Sigmoid colon (tissue), 7 donors: Measurements from ENCODE around the gene MSTO1. TPM values are rescaled to one million over a fixed set of nuclear protein-coding genes. Genes with fewer than 3 reads are reported as not detected.
"Not testable (repeated sequence)": the region's sequence is repeated elsewhere in the genome, so short reads cannot be mapped to it uniquely, and the experiment has no call there.

ENCODE experiments used
- DNase-seq: peaks from one replicate; pipeline ENCODE4 v3.0.0-alpha.2; 2019
- H3K27ac ChIP-seq, 4 donors: fragments of 200-600 bp; sonication (generic); one replicate each; pipeline ENCODE4 v1.5.1; 2016 to 2019; ENCODE audit warnings: mild to moderate bottlenecking in 1 of 4
- H3K27me3 ChIP-seq, 3 donors: fragments of 200-600 bp; sonication (generic); one replicate each; pipeline ENCODE4 v1.5.1; 2019; ENCODE audit warnings: mild to moderate bottlenecking in 1 of 3
- H3K36me3 ChIP-seq, 4 donors: fragments of 200-600 bp; sonication (generic); one replicate each; pipeline ENCODE4 v1.5.1; 2016 to 2019
- H3K4me1 ChIP-seq, 4 donors: fragments of 200-600 bp; sonication (generic); one replicate each; pipeline ENCODE4 v1.5.1; 2017 to 2019
- H3K4me3 ChIP-seq, 4 donors: fragments of 200-600 bp; sonication (generic); one replicate each; pipeline ENCODE4 v1.5.1; 2017 to 2019; ENCODE audit warnings: mild to moderate bottlenecking in 2 of 4, moderate library complexity in 1 of 4
- H3K9me3 ChIP-seq, 4 donors: fragments of 200-600 bp in 3 of 4; sonication (generic) in 3 of 4; one replicate each; pipeline versions ENCODE4 v1.5.1 to v1.6.1; 2013 to 2019
- CTCF ChIP-seq, 4 experiments: fragments of 450-650 bp in 3 of 4; fragments of 200-600 bp in 1 of 4; IDR thresholded peaks; one replicate each; pipeline ENCODE4 v1.5.1; 2016 to 2019; ENCODE audit warnings: antibody characterized with exemption in 4 of 4, mild to moderate bottlenecking in 3 of 4, moderate library complexity in 2 of 4
- EP300 ChIP-seq, 4 donors: sonication (generic); formaldehyde crosslinking; IDR thresholded peaks; one replicate each; pipeline ENCODE4 v1.6.1; 2017; ENCODE audit warnings: antibody characterized with exemption in 4 of 4
- POLR2A ChIP-seq, 2 donors: fragments of 450-650 bp; IDR thresholded peaks; one replicate each; pipeline ENCODE4 v1.6.1; 2016; ENCODE audit warnings: antibody characterized with exemption in 2 of 2, mild to moderate bottlenecking in 2 of 2, moderate library complexity in 2 of 2
- POLR2AphosphoS5 ChIP-seq, 4 donors: sonication (generic); formaldehyde crosslinking; IDR thresholded peaks; one replicate each; pipeline ENCODE4 v1.6.1; 2017; ENCODE audit warnings: antibody characterized with exemption in 4 of 4
- WGBS, 2 donors: extraction: QIAGEN DNeasy Blood & Tissue Kit; methylation state at CpG; one replicate each; pipeline ENCODE4 v1.1.7; 2013; 5-methylcytosine and 5-hydroxymethylcytosine counted together
- intact Hi-C: fragments of 100-400 bp; cut with DNase I; formaldehyde crosslinking; loops from one replicate; pipeline ENCODE4 v1.15.1; 2023
- polyA plus RNA-seq, 3 donors: library from polyadenylated mRNA; stranded (reverse); fragments of 200-250 nt; gene quantifications; one replicate each; pipeline ENCODE4 v1.2.3, GENCODE V29; 2013
- total RNA-seq, 4 donors: library from RNA; depleted of rRNA; stranded (reverse); fragments of >200 nt; gene quantifications; one replicate each; pipeline ENCODE4 v1.1.0, GENCODE V29; 2016
- donor health status: healthy with polysubstance abuse.
- donor health status: Bipolar disorder and iron deficiency.
- donor health status: healthy.

Gene MSTO1
- total and polyA plus RNA-seq, 7 donors, result 3.6 to 26.7 (median 6.5) TPM

GRCh38 chr1:155622191-155622590, 12.2 kb downstream of the MSTO1 start:
- no peaks in the 10 kb centered on the region for H3K4me1 ChIP-seq
- no peak overlapping the region for H3K4me3 ChIP-seq
- 45 to 68% methylated on average over 2 of the region's 2 CpGs for WGBS, 2 donors
- DNase-seq, result no peak
- H3K27me3 ChIP-seq, result no peaks in the 10 kb centered on the region
- no peaks in the 10 kb centered on the region for H3K9me3 ChIP-seq
- intact Hi-C loops, result no loop called here
- TF ChIP-seq POLR2A (IDR thresholded peaks at IDR 0.05) (no peak), EP300 (IDR thresholded peaks at IDR 0.05) (no peak)
- no peaks in the 10 kb centered on the region for H3K36me3 ChIP-seq
- H3K27ac ChIP-seq, result no peak overlapping the region

GRCh38 chr1:155623357-155623756, 13.3 kb downstream of the MSTO1 start:
- intact Hi-C loops, result no loop called here
- 87 to 90% methylated on average over 1 of the region's 1 CpG for WGBS, 2 donors
- Histone ChIP-seq H3K4me1 (no peaks in the 10 kb centered on the region), H3K27me3 (no peaks in the 10 kb centered on the region), H3K27ac (no peak overlapping the region), H3K9me3 (no peaks in the 10 kb centered on the region), H3K36me3 (no peaks in the 10 kb centered on the region), H3K4me3 (no peak overlapping the region)
- no peak for DNase-seq
- TF ChIP-seq POLR2AphosphoS5 (IDR thresholded peaks at IDR 0.05) (no peak), CTCF (IDR thresholded peaks at IDR 0.05) (no peak), POLR2A (IDR thresholded peaks at IDR 0.05) (no peak), EP300 (IDR thresholded peaks at IDR 0.05) (no peak)

DNA sequence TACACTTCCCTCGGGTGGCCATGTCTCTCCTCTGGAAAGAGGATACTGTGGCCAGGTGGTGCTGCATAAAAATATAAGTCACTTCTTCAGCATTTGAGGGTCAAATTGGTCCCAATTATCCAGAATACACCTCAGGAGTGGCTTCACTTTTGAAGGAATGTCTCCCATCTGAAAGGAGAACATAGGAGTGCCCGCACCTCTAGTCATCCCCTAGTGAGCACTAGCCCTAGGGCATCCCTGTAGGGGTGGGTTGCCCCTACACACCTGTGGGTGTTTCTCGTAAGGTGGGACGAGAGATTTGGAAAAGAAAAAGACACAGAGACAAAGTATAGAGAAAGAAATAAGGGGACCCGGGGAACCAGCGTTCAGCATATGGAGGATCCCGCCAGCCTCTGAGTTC, 16.4 kb downstream of the MSTO1 start:
- 80 to 89% methylated on average over 4 of the region's 7 CpGs for WGBS, 2 donors
- H3K27me3 ChIP-seq, DNase-seq, H3K36me3 ChIP-seq, H3K27ac ChIP-seq, H3K4me1 ChIP-seq, H3K9me3 ChIP-seq, intact Hi-C loops, H3K4me3 ChIP-seq: not testable (repeated sequence)

GRCh38 chr1:155636397-155637153, 26.6 kb downstream of the MSTO1 start:
- no peaks in the 10 kb centered on the region for H3K36me3 ChIP-seq
- no peak overlapping the region for H3K27ac ChIP-seq
- TF ChIP-seq CTCF (IDR thresholded peaks at IDR 0.05) (no peak), EP300 (IDR thresholded peaks at IDR 0.05) (no peak), POLR2A (IDR thresholded peaks at IDR 0.05) (no peak), POLR2AphosphoS5 (IDR thresholded peaks at IDR 0.05) (no peak)
- H3K4me3 ChIP-seq, result no peak overlapping the region
- no peaks in the 10 kb centered on the region for H3K27me3 ChIP-seq
- no peak for DNase-seq
- intact Hi-C loops, result no loop called here
- WGBS, 2 donors, result 82 to 92% methylated on average over 11 of the region's 11 CpGs
- no peaks in the 10 kb centered on the region for H3K4me1 ChIP-seq
- H3K9me3 ChIP-seq, result no peaks in the 10 kb centered on the region

DNA sequence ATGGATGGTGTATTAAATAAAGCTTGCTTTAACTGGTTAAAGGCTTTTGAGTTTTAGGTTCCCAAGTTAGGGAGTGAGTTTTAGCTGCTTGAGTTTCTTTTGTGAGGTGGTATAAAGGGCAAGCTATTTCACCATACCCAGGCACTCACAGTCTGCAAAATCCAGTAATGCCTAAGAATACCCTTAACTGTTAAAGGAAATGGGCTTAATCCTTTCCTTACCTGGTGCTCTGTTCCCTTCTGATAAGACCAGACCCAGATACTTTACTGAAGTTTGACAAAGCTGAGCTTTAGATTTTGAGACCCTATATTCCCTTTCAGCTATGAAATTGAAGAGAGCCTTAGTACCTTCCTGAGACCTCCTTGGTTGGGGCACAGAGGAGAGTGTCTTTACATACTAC, 30.3 kb downstream of the MSTO1 start:
- intact Hi-C loops, result no loop called here
- no peak overlapping the region for H3K27ac ChIP-seq
- no peaks in the 10 kb centered on the region for H3K36me3 ChIP-seq
- H3K9me3 ChIP-seq, result no peaks in the 10 kb centered on the region
- TF ChIP-seq EP300 (IDR thresholded peaks at IDR 0.05), result no peak
- TF ChIP-seq CTCF (IDR thresholded peaks at IDR 0.05), result no peak
- no peak for TF ChIP-seq POLR2A (IDR thresholded peaks at IDR 0.05)
- no peak for TF ChIP-seq POLR2AphosphoS5 (IDR thresholded peaks at IDR 0.05)
- DNase-seq, result no peak
- no peak overlapping the region for H3K4me3 ChIP-seq
- H3K4me1 ChIP-seq, result peaks cover 0 to 10% (median 10%) of the 10 kb centered on the region in 4 donors
- no peaks in the 10 kb centered on the region for H3K27me3 ChIP-seq

GRCh38 chr1:155642559-155643180, 32.7 kb downstream of the MSTO1 start:
- H3K36me3 ChIP-seq, H3K9me3 ChIP-seq, H3K4me3 ChIP-seq, H3K27ac ChIP-seq, H3K27me3 ChIP-seq, intact Hi-C loops, DNase-seq: not testable (repeated sequence)
- H3K4me1 ChIP-seq, result peaks cover 0 to 23% (median 18%) of the 10 kb centered on the region in 4 donors
- 74 to 84% methylated on average over 11 of the region's 11 CpGs for WGBS, 2 donors
